Iris pigment epithelial cell (primary cell): Measurements from ENCODE around the gene ZNF230.

ENCODE experiments used
- DNase-seq: peaks from one replicate; pipeline ENCODE4 v3.0.0-alpha.2; 2011; ENCODE audit warnings: low read depth

Gene ZNF230

DNA sequence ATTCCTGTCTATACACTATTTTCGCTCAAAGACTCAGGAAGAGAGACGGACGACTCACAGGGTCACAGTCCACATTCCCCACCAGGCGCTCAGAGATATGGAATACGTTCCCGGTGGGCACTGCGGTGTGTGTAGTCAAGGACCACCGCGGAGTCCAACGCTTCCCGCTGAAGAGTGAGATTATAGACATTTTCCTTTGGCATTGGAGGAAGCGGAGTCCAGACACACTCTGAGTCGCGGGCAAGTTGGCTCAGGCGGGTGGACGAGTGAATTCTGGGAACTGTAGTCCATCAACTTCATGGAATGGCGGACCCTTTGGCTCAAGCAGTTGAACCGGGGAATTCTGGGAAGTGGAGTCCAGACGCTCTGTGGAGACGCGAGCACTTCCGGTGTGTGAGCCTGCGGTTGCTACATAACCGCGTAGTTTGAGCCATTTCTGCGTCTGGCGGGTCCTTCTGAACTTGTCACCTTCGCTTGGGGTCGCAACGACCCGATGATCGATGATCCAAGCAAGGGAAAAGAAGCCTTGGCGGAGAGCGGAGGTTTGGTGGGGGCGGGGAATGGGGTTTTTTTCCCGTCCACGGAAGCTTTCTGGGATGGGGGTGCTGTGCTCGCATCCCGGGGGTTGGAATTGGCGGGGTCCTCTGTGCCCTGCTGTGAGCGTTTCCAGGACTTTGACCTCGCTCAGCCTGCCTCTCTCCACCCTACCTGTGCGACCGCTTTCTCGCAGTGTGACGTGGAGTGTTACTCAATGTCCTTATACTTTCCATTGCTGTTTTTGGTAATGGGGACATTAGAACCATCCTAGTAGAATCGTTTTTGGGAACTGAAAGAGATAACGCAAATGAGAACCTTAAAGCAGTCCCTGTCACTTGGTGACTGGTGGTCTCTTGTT lies at the start of gene ZNF230:
TSS of gene ZNF230 (plus strand) at position 392 of the 895 bp plus-strand sequence. CDS start 4,122 bp downstream, outside the sequence.
- DNase-seq = peak; percentile 98

GRCh38 chr19:43956827-43957226 lies 45.9 kb upstream of the ZNF230 start:
- no peak for DNase-seq

DNA sequence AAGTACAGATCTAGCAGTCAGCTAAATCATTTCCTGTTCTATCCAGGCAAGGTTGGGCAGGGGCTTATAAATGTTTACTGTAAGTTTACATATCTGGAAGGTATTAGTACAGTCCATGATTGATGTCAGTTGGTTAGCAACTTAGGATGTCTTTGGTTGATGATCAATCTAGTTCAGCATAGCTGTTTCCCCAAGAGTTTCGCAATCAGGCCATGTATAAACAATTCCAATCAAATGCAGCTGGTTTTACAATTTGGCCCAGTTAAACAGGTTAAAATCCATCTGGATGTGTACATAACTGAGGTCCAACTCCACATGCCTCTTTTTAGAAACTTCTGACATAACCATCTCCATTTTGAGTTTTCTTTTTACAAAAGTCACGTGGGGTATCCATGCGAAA lies 44.9 kb upstream of the ZNF230 start:
- DNase-seq = peak; percentile 86

DNA sequence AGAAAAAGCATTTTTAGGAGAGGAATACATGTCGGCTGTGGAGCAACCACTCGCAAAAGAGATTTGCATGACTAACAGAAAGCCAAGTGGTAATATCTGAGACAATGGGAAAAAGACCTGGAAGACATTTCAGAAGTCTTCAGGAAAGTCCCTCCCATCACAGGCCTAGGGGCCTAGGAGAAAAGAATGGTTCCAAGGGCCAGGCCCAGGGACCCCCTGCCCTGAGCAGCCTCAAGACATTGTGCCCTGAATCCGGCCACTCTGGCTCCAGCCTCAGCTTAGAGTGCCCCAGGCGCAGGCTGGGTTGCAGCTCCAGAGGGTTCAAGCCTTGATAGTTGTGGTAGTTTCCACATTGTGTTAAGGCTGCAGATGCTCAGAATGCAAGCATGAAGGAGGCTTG lies 42.3 kb upstream of the ZNF230 start:
- no peak for DNase-seq

GRCh38 chr19:43966079-43966694 lies 36.6 kb upstream of the ZNF230 start:
- DNase-seq = no peak

- no peak for DNase-seq
Observed at GRCh38 chr19:43976732-43977131, 26.0 kb upstream of the ZNF230 start.

DNA sequence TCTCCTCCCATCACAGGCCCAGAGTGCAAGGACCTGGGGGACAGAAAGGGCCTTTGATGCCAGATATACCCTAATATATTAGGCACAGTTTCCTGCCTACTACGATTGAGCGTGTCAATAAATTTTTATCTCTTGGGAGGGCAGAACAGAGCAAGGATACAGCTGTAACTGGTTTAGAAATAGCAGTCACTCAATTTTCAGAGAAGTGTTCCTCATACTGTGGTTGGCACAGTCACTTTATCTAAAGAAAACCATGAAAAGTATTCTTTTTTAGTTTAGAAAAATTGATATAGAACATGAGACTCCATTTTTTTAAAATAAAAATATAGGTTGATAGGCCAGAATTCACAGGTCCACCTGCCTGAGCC lies 19.2 kb upstream of the ZNF230 start:
- DNase-seq = no peak

DNA sequence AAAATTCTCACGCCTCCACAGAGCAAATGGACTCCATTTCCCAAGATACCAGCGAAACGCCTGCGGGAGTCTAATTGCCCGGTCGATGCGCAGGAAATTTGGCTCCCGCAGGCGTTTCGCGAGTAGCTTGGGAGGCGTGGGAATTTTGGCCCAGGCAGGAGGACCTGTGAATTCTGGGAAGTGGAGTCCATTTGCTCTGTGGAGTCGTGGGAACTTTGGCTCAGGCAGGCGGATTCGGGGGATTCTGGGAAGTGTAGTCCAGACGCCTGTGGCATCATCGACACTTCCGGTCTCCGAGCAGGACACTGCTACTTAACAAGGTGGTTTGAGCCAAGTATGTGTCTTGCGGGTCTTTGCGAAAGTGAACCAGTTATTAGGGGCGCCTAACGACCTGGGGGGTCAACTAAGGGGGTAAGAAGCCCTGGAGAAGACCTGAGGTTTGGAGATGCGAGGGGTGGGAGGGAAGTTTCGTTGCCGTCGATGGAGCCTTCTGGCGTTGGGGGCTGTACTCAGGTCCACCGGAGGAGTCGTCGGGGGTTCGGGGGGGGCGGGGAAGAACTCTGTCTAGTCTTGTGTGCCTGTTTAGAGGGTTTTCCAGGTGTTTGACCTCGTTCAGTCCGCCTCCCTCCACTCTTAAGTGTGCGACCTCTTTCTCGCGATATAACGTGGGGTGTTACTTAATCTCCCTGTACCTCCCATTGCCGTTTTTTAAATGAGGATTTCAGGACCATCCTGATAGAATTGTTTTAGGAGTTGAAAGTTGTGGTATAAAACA lies 18.7 kb upstream of the ZNF230 start, which contains the start of gene ZNF155:
TSS of gene ZNF155 (plus strand) at position 277 of the 775 bp plus-strand sequence. CDS start 4,356 bp downstream, outside the sequence.
- DNase-seq = peak; percentile 98

DNA sequence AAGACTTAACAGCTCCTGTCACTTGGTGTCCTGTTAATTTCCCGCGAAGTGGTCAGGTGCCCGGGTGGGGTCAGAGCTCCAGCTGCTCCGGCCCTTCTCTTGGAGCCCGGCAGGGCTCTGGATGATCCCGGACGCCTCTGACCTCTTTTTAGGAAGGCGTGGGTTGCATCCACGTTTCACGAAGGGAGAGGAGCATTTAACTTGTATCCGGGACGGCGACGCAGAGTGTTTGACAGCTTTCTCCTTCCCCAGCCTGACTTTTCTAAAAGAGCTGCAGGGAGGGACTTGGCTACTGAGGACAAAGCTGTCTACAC lies 18.1 kb upstream of the ZNF230 start:
- no peak for DNase-seq

DNA sequence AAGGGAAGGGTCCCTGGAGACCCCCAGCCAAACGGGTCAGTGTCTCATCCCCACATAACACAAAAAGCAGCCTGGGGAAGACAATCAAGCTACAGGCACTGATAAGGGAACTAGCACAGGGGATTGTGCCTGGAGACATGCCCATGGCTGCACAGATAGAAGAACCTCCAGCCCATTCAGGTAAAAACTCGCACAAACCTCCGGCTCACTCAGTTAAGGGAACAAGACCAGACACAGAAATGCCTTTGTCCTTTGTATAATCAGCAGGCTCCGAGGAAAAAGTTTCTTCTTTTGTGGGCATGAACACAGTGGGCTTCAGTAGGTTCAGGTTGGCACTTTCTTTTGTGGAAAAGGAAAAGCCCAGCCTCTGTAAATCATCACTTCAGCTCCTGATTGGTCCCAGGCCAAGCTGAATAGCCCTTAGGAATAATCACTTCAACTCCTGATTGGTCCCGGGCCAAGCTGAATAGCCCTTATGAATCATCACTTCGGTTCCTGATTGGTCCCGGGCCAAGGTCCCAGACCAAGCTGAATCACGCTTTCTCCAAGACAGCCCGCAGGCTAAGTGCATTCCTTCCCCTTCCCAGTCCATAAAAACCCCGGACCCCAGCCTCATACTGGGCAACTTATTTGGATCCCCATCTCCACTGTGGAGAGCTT lies 5.0 kb upstream of the ZNF230 start:
- DNase-seq = peak; percentile 14

DNA sequence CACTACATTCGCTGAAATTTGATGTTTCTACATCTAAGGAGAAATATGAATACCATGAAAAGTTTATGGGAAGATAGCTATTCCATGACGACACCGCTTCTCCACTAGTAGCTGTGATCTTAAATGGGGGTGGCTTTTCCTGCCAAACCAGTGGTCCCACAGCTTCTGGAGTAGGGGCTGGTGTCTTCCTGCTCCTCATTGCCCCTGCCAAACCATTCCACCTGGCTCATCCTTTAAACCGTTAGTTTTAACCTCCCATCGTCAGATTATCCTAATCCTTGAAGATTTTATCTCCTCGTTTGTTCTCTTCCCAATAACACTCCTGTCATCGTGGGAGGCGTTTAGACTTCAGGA lies 568 bp upstream of the ZNF230 start:
- peak; percentile 24 for DNase-seq

- DNase-seq = peak; percentile 22
Observed at GRCh38 chr19:44003461-44004009, 778 bp downstream of the ZNF230 start.

GRCh38 chr19:44005973-44006372 lies 3.2 kb downstream of the ZNF230 start:
- DNase-seq = peak; percentile 75

DNA sequence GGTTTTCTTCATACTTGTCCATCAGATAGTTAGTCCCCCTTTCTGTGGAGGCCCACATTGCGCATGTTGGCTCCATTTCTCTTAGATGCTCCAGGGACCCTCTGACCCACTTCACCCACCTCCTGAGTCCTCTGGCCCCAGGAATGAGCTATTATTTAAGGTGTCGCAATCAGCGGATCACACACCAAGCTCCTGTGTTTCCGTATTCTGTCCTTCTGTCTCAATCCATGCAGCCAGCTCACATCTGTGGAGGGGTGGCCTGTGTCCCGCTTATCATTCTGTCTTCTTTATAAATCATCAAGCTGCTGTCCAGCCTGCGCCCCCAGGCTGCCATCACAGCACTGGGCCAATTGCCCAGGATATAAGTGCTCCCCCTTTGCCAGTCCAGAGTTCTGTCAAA lies 4.7 kb downstream of the ZNF230 start:
- no peak for DNase-seq

DNA sequence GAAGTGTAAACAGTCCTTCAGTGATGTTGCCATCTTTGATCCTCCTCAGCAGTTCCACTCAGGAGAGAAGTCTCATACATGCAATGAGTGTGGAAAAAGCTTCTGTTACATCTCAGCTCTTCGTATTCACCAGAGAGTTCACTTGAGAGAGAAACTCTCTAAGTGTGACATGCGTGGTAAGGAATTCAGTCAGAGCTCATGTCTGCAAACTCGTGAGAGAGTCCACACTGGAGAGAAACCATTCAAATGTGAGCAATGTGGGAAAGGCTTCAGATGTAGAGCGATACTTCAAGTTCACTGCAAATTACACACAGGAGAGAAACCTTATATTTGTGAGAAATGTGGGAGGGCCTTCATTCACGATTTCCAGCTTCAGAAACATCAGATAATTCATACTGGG lies 7.7 kb downstream of the ZNF230 start:
- no peak for DNase-seq

- DNase-seq = no peak
Observed at GRCh38 chr19:44019498-44019897, 16.7 kb downstream of the ZNF230 start.

GRCh38 chr19:44021221-44021620 lies 18.5 kb downstream of the ZNF230 start:
- no peak for DNase-seq

DNA sequence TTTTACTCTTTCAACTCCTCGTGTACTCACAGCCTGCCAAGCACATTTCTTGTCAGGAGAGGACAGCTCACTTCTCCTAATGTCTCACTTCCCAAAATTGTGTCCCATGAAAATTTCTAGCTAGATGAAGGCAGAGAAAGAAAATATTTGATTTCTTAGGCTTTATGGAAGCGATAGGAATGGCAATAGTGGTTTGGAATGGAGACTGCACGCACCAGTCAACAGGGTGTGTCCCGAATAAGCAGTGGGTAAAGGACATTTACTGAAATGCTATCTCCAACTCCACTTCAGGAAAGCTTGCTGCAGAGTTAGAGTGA lies 22.1 kb downstream of the ZNF230 start:
- no peak for DNase-seq

DNA sequence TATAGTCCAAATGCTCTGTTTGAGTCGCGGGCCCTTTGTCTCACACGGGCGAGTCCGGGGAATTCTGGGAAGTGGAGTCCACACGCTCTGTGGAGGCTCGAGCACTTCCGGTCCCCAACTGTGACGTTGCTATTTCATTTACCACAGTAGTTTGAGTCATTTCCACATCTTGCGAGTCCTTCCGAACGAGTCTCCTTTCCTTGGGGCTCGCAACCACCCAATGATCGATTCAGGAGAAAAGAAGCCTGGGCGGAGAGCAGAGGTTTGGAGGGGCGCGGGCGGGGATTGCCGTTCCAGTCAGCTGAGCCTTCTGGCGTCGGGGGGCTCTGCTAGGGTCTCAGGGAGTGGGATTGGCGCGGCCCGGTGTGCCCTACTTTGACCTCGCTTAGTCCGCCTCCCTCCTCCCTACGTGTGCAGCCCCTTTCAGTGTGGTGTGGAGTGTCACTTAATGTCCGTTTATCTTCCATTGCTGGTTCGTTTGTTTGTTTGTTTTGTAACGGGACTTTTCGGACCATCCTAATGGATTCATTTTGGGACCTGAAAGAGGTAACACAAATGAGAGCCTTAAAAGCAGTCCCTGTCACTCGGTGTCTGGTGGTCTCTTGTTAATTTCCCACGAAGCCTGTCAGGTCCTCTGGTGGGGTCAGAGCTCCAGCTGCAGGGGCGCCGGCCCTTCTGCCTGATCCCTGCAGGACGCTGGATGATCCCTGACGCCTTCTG lies 22.6 kb downstream of the ZNF230 start, which contains the start of gene ZNF222:
TSS of gene ZNF222 (plus strand) at position 163 of the 720 bp plus-strand sequence. CDS start at position 221, 58 bp downstream.
- peak; percentile 93 for DNase-seq

GRCh38 chr19:44026622-44027021 lies 23.9 kb downstream of the ZNF230 start:
- DNase-seq = no peak

DNA sequence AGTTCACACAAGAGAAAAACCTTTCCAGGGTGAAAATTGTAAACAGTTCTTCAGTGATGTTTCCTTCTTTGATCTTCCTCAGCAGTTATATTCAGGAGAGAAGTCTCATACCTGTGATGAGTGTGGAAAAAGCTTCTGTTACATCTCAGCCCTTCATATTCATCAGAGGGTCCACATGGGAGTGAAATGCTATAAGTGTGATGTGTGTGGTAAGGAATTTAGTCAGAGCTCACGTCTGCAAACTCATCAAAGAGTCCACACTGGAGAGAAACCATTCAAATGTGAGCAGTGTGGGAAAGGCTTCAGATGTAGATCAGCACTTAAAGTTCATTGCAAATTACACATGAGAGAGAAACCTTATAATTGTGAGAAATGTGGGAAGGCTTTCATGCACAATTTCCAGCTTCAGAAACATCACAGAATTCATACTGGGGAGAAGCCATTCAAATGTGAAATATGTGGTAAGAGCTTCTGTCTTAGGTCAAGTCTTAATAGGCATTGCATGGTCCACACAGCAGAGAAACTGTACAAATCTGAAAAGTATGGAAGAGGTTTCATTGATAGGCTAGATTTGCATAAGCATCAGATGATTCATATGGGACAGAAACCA lies 29.3 kb downstream of the ZNF230 start:
- no peak for DNase-seq
